ENCODE measurements around the gene DUSP6. TPM values are rescaled to one million over a fixed set of nuclear protein-coding genes. Genes with fewer than 3 reads are reported as not detected.

DUSP6 gene
- total RNA-seq = 51.1 TPM

DNA sequence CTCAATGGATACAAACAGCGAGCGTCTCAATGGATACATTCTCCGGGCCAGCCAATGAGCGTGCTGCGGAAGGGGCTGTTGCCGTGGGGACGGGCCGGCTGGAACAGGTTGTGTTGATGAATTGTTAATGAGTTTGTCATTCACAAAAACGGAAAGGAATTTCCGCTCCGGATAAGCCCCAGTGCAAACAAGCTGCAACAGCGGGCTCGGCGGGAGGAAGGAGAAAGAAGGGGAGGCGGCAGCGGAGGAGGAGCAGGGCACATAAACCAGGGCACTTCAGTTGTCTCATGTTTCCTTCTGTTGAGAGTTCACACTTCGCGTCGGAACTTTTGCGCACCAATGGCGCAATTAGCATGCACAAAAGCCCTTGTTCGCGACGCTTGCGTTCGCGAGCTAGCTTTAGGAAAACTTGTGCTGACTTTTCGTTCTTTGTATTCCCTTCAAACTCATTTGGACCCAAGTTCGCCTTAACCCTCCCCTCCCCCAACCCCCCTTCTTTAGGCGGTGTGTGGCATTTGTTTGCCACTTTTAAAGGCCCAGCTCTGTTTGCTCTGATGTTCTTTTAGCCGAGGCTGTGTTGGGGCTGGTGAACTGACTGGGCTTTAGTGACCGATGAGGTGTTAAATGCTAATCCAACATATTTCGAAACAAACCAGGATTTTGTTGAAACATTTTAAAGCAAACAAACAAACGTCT is at the start of gene DUSP6:
TSS of gene DUSP6 (minus strand) at position 10 of the 696 bp plus-strand sequence. CDS start 462 bp downstream, outside the sequence.
- TF ChIP-seq CTCF (IDR thresholded peaks at IDR 0.05) = no peak
- TF ChIP-seq POLR2AphosphoS5 (IDR thresholded peaks at IDR 0.05; ENCODE audit: insufficient read depth in 1 of 2, low read depth in 1 of 2) = peak; percentile 88 to 94
- Histone ChIP-seq H3K9me3 (no peaks in the 10 kb centered on the region), H3K4me1 (peaks cover 31% of the 10 kb centered on the region), H3K4me3 (peak within 1 kb of the TSS; percentile 77 to 81), H3K27me3 (no peaks in the 10 kb centered on the region), H3K27ac (peak within 1 kb of the TSS; percentile 93), H3K36me3 (peaks cover 0 to 9% of the 10 kb centered on the region in 2 donors)
- peak in 1 of 2 donors; percentile 98 for DNase-seq (ENCODE audit: extremely low spot score in 2 of 2)
- intact Hi-C loops (cut with DNase I) = loop anchor here (2.0 kb wide), 1 partner anchor 100 kb away; no protein-coding TSS in a partner anchor

DNA sequence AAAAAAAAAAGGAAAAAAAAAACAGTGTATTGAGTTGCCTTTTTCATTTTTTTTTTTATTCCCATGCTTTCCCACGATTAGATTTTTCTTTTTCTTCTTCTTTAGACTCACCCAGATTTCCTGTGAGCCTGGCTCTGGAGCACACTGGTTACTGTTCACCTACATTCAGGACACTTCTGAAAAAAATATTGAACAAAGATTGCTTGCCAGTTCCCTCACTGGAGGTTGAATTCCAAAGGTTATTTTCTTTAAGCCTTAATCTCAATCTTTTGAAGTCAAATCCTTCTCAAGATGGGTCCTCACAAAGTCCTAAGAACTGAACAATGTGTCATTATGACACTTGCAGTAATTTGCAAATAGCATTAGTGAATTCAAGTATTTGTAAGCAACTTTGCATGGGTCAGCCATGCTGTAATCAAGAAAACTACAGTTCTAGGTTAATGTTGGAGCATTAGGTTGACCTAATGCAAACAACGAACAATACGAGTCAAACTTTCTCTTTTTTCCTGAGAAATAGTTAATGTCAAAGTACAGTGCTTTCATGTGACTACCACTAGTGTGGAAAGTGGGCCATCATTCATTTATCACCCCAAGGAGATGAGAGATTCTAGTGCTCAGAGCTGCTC is 49.2 kb upstream of the DUSP6 start:
- H3K27ac ChIP-seq = no peak overlapping the region
- no peaks in the 10 kb centered on the region for H3K9me3 ChIP-seq
- intact Hi-C loops (cut with DNase I) = no loop called here
- TF ChIP-seq POLR2AphosphoS5 (IDR thresholded peaks at IDR 0.05; ENCODE audit: insufficient read depth in 1 of 2, low read depth in 1 of 2) = no peak
- no peak for TF ChIP-seq CTCF (IDR thresholded peaks at IDR 0.05)
- TF ChIP-seq POLR2A (IDR thresholded peaks at IDR 0.05) = no peak
- no peak for DNase-seq (ENCODE audit: extremely low spot score in 2 of 2)
- H3K4me1 ChIP-seq = no peaks in the 10 kb centered on the region
- no peaks in the 10 kb centered on the region for H3K36me3 ChIP-seq
- no peak overlapping the region for H3K4me3 ChIP-seq
- H3K27me3 ChIP-seq = no peaks in the 10 kb centered on the region

- H3K36me3 ChIP-seq = no peaks in the 10 kb centered on the region
- no peaks in the 10 kb centered on the region for H3K4me1 ChIP-seq
- H3K4me3 ChIP-seq = no peak overlapping the region
- TF ChIP-seq POLR2AphosphoS5 (IDR thresholded peaks at IDR 0.05; ENCODE audit: insufficient read depth in 1 of 2, low read depth in 1 of 2) (no peak), CTCF (IDR thresholded peaks at IDR 0.05) (no peak), POLR2A (IDR thresholded peaks at IDR 0.05) (no peak)
- H3K9me3 ChIP-seq = no peaks in the 10 kb centered on the region
- no peak overlapping the region for H3K27ac ChIP-seq
- no peaks in the 10 kb centered on the region for H3K27me3 ChIP-seq
- no peak for DNase-seq (ENCODE audit: extremely low spot score in 2 of 2)
- intact Hi-C loops (cut with DNase I) = no loop called here
These were observed 48.1 kb upstream of the DUSP6 start for GRCh38 chr12:89400415-89400814.

DNA sequence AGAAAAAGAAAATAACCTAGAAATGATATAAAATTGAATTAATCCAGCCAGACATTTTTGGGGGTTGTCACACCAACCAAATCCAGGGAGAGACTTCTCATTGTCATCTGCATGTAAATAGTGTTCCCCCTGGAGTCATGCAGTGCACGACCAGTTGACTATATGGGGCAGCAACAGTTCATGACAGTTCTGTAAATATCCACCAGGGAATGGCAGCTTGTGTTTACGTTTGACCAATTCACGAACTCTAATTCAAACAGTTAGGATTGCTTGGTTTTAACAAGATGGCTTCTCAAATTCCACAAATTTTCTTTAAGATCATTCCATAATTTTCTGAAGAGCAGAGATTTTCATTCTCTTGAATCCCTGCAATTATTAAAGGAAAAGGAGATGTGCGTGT is 43.4 kb upstream of the DUSP6 start:
- TF ChIP-seq POLR2A (IDR thresholded peaks at IDR 0.05) (no peak), CTCF (IDR thresholded peaks at IDR 0.05) (no peak), POLR2AphosphoS5 (IDR thresholded peaks at IDR 0.05; ENCODE audit: insufficient read depth in 1 of 2, low read depth in 1 of 2) (no peak)
- Histone ChIP-seq H3K4me1 (no peaks in the 10 kb centered on the region), H3K27ac (no peak overlapping the region), H3K9me3 (no peaks in the 10 kb centered on the region), H3K27me3 (no peaks in the 10 kb centered on the region), H3K4me3 (no peak overlapping the region), H3K36me3 (no peaks in the 10 kb centered on the region)
- no peak for DNase-seq (ENCODE audit: extremely low spot score in 2 of 2)
- intact Hi-C loops (cut with DNase I) = no loop called here

DNA sequence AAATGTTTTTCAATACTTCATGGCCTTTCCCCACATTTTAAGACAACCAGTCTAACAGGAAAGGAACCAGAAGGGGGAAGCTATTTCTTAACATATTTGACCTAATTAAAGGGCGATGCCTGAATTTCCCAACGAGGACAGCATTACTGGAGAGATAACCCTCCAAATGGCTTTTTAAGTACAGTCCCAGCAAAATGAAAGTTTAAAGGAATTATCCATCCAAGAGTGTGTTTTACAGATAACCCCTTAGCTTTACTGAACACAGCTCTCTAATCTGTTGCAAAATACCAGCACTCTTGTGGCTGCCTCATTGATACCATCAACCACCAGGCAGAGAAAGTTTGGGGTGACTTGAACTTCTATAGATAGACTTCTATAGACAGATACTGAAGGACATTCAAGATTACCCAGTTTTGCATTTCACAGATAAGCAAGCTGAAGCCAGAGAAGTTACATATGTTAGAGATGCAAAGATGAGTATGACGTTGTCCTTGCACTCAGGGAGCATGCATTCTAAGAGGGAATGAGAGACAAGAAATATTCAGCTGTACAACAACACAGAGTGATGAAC is 41.3 kb upstream of the DUSP6 start:
- Histone ChIP-seq H3K4me3 (no peak overlapping the region), H3K9me3 (no peaks in the 10 kb centered on the region), H3K27ac (no peak overlapping the region), H3K27me3 (no peaks in the 10 kb centered on the region), H3K4me1 (no peaks in the 10 kb centered on the region), H3K36me3 (no peaks in the 10 kb centered on the region)
- DNase-seq (ENCODE audit: extremely low spot score in 2 of 2) = no peak
- TF ChIP-seq POLR2A (IDR thresholded peaks at IDR 0.05) = no peak
- intact Hi-C loops (cut with DNase I) = no loop called here
